Measurements from ENCODE around the gene AASS.

- TF ChIP-seq KLF16 (tag by site-specific recombination; IDR thresholded peaks at IDR 0.05) = no peak
- no peak for TF ChIP-seq ZNF776 (tag by site-specific recombination; IDR thresholded peaks at IDR 0.05; ENCODE audit: borderline replicate concordance)
These were observed 73.2 kb downstream of the AASS start for GRCh38 chr7:122070834-122071233.
